ENCODE results near the gene CD200.
A peak's percentile ranks its signal among the peaks of the same experiment; 100 is the strongest.

CD200 gene

DNA sequence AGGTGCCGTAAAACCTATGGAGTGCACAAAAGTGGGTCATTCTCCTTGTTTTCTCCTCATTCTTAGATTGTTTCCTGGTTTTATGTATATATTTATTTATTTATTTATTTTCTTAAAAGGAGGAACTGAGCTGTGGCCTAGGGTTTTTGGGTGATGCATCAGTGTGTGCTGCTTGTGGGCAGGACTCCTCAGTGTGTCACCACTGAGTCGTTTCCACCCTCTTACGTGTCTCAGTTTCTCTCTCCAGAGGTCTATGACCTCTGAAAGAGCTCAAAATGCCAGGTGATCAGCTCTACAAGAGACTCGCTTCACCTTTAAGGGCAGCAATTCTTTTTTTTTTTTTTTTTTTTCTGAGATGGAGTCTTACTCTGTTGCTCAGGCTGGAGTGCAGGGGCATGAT is 72.9 kb downstream of the CD200 start:
- peak in 1 of 2 experiments; percentile 12 for DNase-seq (ENCODE audit: low read depth in 1 of 2, low spot score in 1 of 2)
- H3K4me3 ChIP-seq (replicated peaks; ENCODE audit: insufficient read depth, low read length), result no peak overlapping the region
- no peaks in the 10 kb centered on the region for H3K27me3 ChIP-seq (ENCODE audit: insufficient read depth, poor library complexity, severe bottlenecking)
- no peak overlapping the region for H3K27ac ChIP-seq (replicated peaks)
- TF ChIP-seq, protein P1, sequence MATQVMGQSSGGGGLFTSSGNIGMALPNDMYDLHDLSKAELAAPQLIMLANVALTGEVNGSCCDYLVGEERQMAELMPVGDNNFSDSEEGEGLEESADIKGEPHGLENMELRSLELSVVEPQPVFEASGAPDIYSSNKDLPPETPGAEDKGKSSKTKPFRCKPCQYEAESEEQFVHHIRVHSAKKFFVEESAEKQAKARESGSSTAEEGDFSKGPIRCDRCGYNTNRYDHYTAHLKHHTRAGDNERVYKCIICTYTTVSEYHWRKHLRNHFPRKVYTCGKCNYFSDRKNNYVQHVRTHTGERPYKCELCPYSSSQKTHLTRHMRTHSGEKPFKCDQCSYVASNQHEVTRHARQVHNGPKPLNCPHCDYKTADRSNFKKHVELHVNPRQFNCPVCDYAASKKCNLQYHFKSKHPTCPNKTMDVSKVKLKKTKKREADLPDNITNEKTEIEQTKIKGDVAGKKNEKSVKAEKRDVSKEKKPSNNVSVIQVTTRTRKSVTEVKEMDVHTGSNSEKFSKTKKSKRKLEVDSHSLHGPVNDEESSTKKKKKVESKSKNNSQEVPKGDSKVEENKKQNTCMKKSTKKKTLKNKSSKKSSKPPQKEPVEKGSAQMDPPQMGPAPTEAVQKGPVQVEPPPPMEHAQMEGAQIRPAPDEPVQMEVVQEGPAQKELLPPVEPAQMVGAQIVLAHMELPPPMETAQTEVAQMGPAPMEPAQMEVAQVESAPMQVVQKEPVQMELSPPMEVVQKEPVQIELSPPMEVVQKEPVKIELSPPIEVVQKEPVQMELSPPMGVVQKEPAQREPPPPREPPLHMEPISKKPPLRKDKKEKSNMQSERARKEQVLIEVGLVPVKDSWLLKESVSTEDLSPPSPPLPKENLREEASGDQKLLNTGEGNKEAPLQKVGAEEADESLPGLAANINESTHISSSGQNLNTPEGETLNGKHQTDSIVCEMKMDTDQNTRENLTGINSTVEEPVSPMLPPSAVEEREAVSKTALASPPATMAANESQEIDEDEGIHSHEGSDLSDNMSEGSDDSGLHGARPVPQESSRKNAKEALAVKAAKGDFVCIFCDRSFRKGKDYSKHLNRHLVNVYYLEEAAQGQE (IDR thresholded peaks at IDR 0.05; ENCODE audit: insufficient replicate concordance, low read depth), result no peak
- TF ChIP-seq POLR2AphosphoS5 (IDR thresholded peaks at IDR 0.05; ENCODE audit: low read depth) (no peak), GABPA (IDR thresholded peaks at IDR 0.05; ENCODE audit: low read depth) (no peak), SPI1 (IDR thresholded peaks at IDR 0.05; ENCODE audit: borderline replicate concordance, low read depth) (no peak)

DNA sequence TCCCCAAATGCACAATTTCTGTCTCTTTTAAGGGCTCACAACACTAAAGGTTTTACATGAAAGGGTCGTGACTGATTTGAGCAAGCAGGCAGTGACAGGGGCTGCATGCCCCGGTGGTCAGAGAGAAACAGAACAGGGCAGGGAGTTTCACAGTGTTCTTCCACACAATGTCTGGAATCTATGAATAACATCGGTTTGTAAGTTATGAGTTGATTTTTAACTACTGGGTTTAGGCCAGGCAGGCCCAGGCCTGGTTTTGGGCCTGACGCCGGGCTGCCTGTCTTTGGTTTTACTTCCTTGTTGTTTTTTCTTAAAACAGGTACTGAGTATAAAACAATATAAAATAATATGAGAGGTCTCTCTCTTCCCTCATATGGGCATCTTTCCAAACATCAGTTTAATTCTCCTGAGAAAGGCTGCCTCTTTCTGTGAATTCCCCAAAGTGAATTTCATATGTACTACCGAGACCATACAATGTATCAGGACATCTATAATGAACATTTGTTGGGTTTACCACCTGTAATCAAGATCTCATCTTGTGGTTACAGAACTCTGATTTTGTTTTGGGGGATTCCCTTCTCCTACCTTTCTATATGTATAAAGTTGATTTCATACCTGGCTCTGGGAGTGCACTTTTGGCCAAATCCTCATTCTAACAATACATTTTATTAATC is 74.4 kb downstream of the CD200 start:
- Histone ChIP-seq H3K27me3 (ENCODE audit: insufficient read depth, poor library complexity, severe bottlenecking) (no peaks in the 10 kb centered on the region), H3K27ac (replicated peaks) (no peak overlapping the region), H3K4me3 (replicated peaks; ENCODE audit: insufficient read depth, low read length) (no peak overlapping the region)
- TF ChIP-seq POLR2AphosphoS5 (IDR thresholded peaks at IDR 0.05; ENCODE audit: low read depth) (no peak), SPI1 (IDR thresholded peaks at IDR 0.05; ENCODE audit: borderline replicate concordance, low read depth) (no peak)
- TF ChIP-seq, protein P2, sequence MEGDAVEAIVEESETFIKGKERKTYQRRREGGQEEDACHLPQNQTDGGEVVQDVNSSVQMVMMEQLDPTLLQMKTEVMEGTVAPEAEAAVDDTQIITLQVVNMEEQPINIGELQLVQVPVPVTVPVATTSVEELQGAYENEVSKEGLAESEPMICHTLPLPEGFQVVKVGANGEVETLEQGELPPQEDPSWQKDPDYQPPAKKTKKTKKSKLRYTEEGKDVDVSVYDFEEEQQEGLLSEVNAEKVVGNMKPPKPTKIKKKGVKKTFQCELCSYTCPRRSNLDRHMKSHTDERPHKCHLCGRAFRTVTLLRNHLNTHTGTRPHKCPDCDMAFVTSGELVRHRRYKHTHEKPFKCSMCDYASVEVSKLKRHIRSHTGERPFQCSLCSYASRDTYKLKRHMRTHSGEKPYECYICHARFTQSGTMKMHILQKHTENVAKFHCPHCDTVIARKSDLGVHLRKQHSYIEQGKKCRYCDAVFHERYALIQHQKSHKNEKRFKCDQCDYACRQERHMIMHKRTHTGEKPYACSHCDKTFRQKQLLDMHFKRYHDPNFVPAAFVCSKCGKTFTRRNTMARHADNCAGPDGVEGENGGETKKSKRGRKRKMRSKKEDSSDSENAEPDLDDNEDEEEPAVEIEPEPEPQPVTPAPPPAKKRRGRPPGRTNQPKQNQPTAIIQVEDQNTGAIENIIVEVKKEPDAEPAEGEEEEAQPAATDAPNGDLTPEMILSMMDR (IDR thresholded peaks at IDR 0.05; ENCODE audit: insufficient read depth, low read length), result no peak
- TF ChIP-seq, protein P1 (IDR thresholded peaks at IDR 0.05; ENCODE audit: insufficient replicate concordance, low read depth), result no peak
- no peak for DNase-seq (ENCODE audit: low read depth in 1 of 2, low spot score in 1 of 2)

- no peak for DNase-seq (ENCODE audit: low read depth in 1 of 2, low spot score in 1 of 2)
- no peak overlapping the region for H3K27ac ChIP-seq (replicated peaks)
- H3K27me3 ChIP-seq (ENCODE audit: insufficient read depth, poor library complexity, severe bottlenecking), result no peaks in the 10 kb centered on the region
Observed at GRCh38 chr3:112407888-112408702, 75.1 kb downstream of the CD200 start.

More at GRCh38 chr3:112407888-112408702, 75.1 kb downstream of the CD200 start:
- TF ChIP-seq SPI1 (IDR thresholded peaks at IDR 0.05; ENCODE audit: borderline replicate concordance, low read depth), result no peak
- TF ChIP-seq, protein P1 (IDR thresholded peaks at IDR 0.05; ENCODE audit: insufficient replicate concordance, low read depth), result no peak
- TF ChIP-seq, protein P2 (IDR thresholded peaks at IDR 0.05; ENCODE audit: insufficient read depth, low read length), result no peak
- TF ChIP-seq POLR2AphosphoS5 (IDR thresholded peaks at IDR 0.05; ENCODE audit: low read depth), result no peak
- no peak for TF ChIP-seq GABPA (IDR thresholded peaks at IDR 0.05; ENCODE audit: low read depth)
- H3K4me3 ChIP-seq (replicated peaks; ENCODE audit: insufficient read depth, low read length), result no peak overlapping the region

All from HL-60 (cell line).